Stimulated activated CD4-positive, alpha-beta T cell treated with anti-CD3 and anti-CD28 coated beads, Interleukin-12 subunit alpha, Interleukin-12 subunit beta, amount 100 ng/mL, for 48 hours (primary cell): ENCODE results near the gene SMAD3.
"Not testable (repeated sequence)": the region's sequence is repeated elsewhere in the genome, so short reads cannot be mapped to it uniquely, and the experiment has no call there.

Experiments used
- DNase-seq, 3 donors: peaks; one replicate each; pipeline ENCODE4 v3.0.0-alpha.2; 2020; ENCODE audit warnings: low read depth in 2 of 3, low spot score in 1 of 3

The SMAD3 gene

GRCh38 chr15:67140078-67140833 lies 74.9 kb downstream of the SMAD3 start:
- DNase-seq, result no peak

- no peak for DNase-seq
These were observed 76.8 kb downstream of the SMAD3 start for GRCh38 chr15:67142092-67142766.

- DNase-seq, result no peak
These were observed 77.3 kb downstream of the SMAD3 start for GRCh38 chr15:67142767-67143100.

- DNase-seq, result no peak
These were observed 78.2 kb downstream of the SMAD3 start for GRCh38 chr15:67143646-67144045.

- no peak for DNase-seq
These were observed 79.4 kb downstream of the SMAD3 start for GRCh38 chr15:67144609-67145311.

- DNase-seq, result no peak
These were observed 79.9 kb downstream of the SMAD3 start for GRCh38 chr15:67145312-67145610.

GRCh38 chr15:67145710-67146109 lies 80.3 kb downstream of the SMAD3 start:
- no peak for DNase-seq

GRCh38 chr15:67146234-67146633 lies 80.8 kb downstream of the SMAD3 start:
- DNase-seq, result no peak

- peak in 2 of 3 donors; percentile 25 to 35 for DNase-seq
These were observed 81.5 kb downstream of the SMAD3 start for GRCh38 chr15:67146875-67147381.

- no peak for DNase-seq
These were observed 82.1 kb downstream of the SMAD3 start for GRCh38 chr15:67147396-67147949.

GRCh38 chr15:67148196-67148701 lies 82.8 kb downstream of the SMAD3 start:
- DNase-seq, result no peak

- DNase-seq, result no peak
These were observed 83.8 kb downstream of the SMAD3 start for GRCh38 chr15:67149068-67149772.

GRCh38 chr15:67149773-67150022 lies 84.3 kb downstream of the SMAD3 start:
- no peak for DNase-seq

GRCh38 chr15:67150023-67150860 lies 84.8 kb downstream of the SMAD3 start:
- peak in 2 of 3 donors; percentile 52 to 63 for DNase-seq

GRCh38 chr15:67152429-67152828 lies 87.0 kb downstream of the SMAD3 start:
- DNase-seq, result no peak

GRCh38 chr15:67153044-67153443 lies 87.6 kb downstream of the SMAD3 start:
- DNase-seq, result not testable (repeated sequence)

GRCh38 chr15:67154249-67154648 lies 88.8 kb downstream of the SMAD3 start:
- no peak for DNase-seq

GRCh38 chr15:67156426-67156825 lies 91.0 kb downstream of the SMAD3 start:
- DNase-seq, result no peak

GRCh38 chr15:67156834-67157233 lies 91.4 kb downstream of the SMAD3 start:
- DNase-seq, result no peak

GRCh38 chr15:67157521-67158252 lies 92.3 kb downstream of the SMAD3 start:
- DNase-seq, result no peak
